AG10803 (cell line): ENCODE data around the gene PTPRM.
A peak's percentile ranks its signal among the peaks of the same experiment; 100 is the strongest.

Experiments used
- DNase-seq: peaks from one replicate; pipeline ENCODE4 v3.0.0; 2010; ENCODE audit warnings: low read depth
- H3K4me3 ChIP-seq: 2 replicates; pipeline ENCODE4 v1.5.1; 2011; ENCODE audit warnings: mild to moderate bottlenecking, low read length, control low read depth
- CTCF ChIP-seq: conservative IDR thresholded peaks from 2 replicates; pipeline ENCODE4 v1.5.1; 2011; ENCODE audit warnings: mild to moderate bottlenecking, low read length, control low read depth, inconsistent platforms

Gene PTPRM

GRCh38 chr18:7779211-7779610, 212.1 kb downstream of the PTPRM start:
- DNase-seq, result no peak
- no peak overlapping the region for H3K4me3 ChIP-seq
- TF ChIP-seq CTCF, result no peak

- no peak overlapping the region for H3K4me3 ChIP-seq
- DNase-seq, result no peak
- no peak for TF ChIP-seq CTCF
Measured at GRCh38 chr18:7784171-7784570, 217.1 kb downstream of the PTPRM start.

- H3K4me3 ChIP-seq, result no peak overlapping the region
- DNase-seq, result no peak
- no peak for TF ChIP-seq CTCF
Measured at GRCh38 chr18:7786569-7786968, 219.5 kb downstream of the PTPRM start.

GRCh38 chr18:7787339-7787738, 220.2 kb downstream of the PTPRM start:
- TF ChIP-seq CTCF, result no peak
- H3K4me3 ChIP-seq, result no peak overlapping the region
- no peak for DNase-seq

GRCh38 chr18:7789856-7790552, 222.9 kb downstream of the PTPRM start:
- H3K4me3 ChIP-seq, result no peak overlapping the region
- peak; percentile 43 for DNase-seq
- TF ChIP-seq CTCF, result peak; percentile 65

- no peak overlapping the region for H3K4me3 ChIP-seq
- no peak for DNase-seq
- no peak for TF ChIP-seq CTCF
Measured at GRCh38 chr18:7793100-7793499, 226.0 kb downstream of the PTPRM start.

- no peak for DNase-seq
- H3K4me3 ChIP-seq, result no peak overlapping the region
- TF ChIP-seq CTCF, result no peak
Measured at GRCh38 chr18:7803956-7804469, 236.9 kb downstream of the PTPRM start.
